HG02763 (cell line): ENCODE measurements around the gene KLF1.
"Not testable (repeated sequence)": the region's sequence is repeated elsewhere in the genome, so short reads cannot be mapped to it uniquely, and the experiment has no call there.

Source experiments
- ATAC-seq: cut with Tn5 transposase; IDR thresholded peaks from one replicate; pipeline ENCODE4 v1.9.1; 2021; ENCODE audit warnings: mild to moderate bottlenecking, moderate library complexity; ENCODE audit not compliant: unreplicated experiment

The KLF1 gene

DNA sequence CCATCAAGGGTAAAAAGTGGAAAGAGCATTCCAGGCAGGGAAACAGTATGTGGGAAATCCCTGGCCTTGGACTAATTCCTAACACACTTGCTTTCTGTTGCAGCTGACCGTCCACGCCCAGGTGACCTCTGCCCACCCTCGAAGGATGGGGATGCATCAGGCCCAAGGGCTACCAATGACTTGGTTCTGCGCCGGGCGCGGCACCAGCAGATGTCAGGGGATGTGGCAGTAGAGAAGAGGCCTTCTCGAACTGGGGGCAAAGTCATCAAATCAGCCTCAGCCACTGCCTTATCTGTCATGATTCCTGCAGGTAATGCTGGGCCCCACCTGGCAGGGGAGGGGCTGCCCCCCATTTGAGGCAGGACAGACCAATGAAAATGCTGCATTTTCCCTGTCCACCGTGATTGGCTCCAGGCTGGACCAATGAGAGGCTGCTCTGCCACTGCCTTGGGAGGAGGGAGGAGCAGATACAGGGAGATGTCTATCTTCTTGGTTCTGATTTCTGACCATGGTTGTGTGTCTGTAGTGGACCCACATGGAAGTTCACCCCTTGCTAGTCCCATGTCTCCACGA, 18.4 kb downstream of the KLF1 start:
- ATAC-seq = no peak

DNA sequence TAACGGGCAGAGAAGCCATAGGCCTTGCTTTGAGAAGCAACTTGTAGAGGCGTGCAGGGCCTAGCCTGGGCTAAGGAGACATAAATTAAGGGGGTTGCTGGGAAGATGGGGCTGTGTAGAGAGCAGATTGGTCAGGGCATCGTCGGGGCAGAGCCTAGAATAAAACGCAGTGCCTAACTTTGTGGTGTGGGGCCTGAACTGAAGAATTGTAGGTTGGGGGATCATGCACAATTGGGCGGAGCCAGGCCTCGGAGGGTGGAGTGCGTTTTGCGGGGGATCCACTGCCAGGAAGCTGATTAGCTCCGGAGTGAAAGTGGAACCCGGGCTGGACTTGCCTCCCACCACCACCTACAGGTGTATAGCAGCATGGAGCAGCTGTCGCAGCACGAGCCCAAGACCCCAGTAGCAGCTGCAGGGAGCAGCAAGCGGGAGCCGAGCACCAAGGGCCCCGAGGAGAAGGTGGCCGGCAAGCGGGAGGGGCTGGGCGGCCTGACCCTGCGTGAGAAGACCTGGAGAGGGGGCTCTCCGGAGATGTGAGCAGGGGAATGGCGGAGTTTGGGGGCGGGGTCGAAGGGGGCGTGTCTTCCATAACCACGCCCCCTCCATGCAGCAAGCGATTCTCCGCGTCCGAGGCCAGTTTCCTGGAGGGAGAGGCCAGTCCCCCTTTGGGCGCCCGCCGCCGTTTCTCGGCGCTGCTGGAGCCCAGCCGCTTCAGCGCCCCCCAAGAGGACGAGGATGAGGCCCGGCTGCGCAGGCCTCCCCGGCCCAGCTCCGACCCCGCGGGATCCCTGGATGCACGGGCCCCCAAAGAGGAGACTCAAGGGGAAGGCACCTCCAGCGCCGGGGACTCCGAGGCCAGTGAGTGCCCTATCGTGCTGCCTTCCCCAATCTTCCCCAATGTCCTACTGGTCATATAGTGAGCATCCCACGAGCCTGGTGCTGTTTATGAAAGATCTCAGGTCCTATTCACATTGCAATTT, 19.6 kb downstream of the KLF1 start:
- no peak for ATAC-seq

- ATAC-seq = no peak
These were observed 20.4 kb downstream of the KLF1 start for GRCh38 chr19:12866416-12867119.

DNA sequence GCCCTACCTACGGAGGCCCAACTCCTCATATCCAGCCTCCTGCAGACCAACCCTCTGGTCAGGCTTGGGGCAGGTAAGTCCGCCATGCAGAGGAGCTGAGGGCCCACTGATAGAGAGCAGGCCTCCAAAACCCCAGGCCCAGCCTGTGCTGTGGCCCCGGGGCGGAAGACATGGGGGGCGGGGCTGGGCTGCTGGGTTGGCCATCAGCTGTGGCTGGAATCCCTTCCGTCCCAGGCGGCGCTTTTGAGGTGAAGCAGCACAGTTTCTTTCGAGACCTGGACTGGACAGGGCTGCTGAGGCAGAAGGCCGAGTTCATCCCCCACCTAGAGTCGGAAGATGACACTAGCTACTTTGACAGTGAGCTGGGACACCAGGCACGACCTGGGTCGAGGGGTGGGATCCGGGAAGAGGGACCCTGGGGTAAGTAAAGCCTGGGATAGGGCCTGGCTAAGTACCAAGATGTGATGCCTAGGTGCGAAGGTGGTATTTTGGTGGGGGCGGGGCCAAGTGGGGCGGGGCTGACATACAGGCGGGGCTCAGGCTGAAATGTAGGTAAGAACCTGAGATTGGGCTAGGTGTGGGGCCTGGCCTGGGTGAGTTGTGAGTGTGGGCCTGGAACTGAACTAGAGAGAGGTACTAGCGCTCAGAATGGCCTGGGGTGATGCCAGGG, 21.1 kb downstream of the KLF1 start:
- no peak for ATAC-seq

DNA sequence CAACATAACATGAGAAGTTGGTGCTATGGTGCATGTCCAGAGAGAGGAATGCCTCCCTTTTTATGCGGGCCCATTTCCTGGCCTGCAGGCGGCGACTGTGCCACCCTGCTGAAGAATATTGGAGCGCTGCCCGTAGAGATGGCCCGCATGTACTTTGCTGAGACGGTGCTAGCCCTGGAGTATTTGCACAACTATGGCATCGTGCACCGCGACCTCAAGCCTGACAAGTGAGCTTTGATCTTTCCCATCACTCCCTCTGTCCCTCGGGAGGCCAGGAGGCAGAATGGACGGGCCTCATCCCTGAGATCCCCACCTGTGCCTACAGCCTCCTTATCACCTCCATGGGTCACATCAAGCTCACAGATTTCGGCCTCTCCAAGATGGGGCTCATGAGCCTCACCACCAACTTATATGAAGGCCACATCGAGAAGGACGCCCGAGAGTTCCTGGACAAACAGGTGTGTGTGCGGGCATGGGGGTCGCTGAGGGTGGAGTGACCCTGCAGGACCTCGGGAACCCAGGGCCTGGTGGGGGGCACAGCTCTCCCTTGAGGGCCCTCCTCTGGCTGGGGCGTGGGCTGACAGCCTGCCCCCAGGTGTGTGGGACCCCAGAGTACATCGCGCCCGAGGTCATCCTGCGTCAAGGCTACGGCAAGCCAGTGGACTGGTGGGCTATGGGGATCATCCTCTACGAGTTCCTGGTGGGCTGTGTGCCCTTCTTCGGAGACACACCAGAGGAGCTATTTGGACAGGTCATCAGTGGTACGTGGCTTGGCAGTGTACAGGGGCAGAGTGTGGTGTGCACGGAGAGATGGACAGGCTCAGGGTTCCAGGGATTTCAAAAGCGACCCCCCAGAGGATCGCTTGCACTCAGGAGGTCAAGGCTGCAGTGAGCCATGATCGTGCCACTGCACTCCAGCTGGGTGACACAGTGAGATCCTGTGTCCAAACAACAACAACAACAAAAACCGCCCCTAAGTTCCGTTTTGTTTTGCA, 22.0 kb downstream of the KLF1 start:
- no peak for ATAC-seq

DNA sequence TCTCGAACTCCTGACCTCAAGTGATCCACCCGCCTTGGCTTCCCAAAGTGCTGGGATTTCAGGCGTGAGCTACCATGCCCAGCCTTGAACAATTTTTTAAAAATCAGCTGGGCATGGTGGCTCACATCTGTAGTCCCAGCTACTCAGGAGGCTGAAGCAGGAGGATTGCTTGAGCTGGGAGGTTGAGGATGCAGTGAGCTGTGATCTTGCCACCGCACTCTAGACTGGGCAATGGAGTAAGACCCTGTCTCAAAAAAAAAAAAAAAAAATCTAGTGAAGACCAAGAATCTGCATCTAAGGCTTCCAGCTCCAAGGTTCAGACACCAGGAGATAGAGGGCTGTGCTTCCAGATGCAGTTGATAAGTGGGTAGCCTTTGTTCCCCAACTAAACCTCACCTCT, 22.9 kb downstream of the KLF1 start:
- no peak for ATAC-seq

DNA sequence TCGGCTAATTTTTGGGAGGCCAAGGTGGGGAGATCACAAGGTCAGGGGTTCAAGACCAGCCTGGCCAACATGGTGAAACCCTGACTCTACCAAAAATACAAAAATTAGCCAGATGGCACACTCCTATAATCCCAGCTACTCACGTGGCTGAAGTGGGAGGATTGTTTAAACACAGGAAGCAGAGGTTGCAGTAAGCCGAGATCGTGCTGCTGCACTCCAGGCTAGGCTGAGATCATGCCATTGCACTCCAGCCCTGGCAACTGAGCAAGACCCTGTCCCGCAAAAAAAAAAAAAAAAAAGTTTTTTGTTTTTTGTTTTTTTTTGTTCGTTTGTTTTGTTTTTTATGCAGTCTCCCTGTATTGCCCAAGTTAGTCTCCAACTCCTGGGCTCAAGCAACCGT, 27.5 kb downstream of the KLF1 start:
- no peak for ATAC-seq

GRCh38 chr19:12858041-12858928, 28.7 kb downstream of the KLF1 start:
- ATAC-seq = no peak

DNA sequence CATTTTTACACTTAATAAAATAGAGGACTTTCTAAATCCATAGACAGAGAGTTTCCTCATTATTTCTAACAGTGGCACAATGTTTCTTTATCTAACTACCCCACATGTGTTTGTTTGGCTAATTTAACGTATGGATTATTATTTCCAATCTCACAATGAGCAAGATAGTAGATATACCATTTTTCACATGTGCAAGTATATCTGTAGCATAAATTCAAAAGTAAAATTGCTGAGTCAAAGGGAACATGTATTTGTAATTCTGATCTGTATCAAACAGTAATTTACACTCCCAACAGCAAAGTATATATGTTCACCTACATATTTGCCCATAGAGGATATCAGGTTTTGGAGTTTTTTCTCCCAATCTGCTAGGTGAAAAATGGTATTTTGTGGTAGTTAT, 30.3 kb downstream of the KLF1 start:
- no peak for ATAC-seq

GRCh38 chr19:12847159-12848139, 39.6 kb downstream of the KLF1 start:
- peak; percentile 61 for ATAC-seq

DNA sequence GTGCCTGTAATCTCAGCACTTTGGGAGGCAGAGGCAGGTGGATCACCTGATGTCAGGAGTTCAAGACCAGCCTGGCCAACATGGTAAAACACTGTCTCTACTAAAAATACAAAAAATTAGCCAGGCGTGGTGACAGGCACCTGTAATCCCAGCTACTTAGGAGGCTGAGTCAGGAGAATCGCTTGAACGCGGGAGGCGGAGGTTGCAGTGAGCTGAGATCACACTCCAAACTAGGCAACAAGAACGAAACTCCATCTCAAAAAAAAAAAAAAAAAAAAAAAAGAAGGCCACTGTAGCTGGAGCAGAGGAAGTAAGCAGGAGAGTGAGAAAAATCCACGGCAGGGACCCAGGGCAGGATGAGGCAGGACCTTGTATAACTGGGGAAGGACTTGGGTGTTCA, 40.4 kb downstream of the KLF1 start:
- not testable (repeated sequence) for ATAC-seq

- no peak for ATAC-seq
These were observed 42.8 kb downstream of the KLF1 start for GRCh38 chr19:12843999-12844732.

GRCh38 chr19:12843328-12843727, 43.7 kb downstream of the KLF1 start:
- ATAC-seq = no peak

DNA sequence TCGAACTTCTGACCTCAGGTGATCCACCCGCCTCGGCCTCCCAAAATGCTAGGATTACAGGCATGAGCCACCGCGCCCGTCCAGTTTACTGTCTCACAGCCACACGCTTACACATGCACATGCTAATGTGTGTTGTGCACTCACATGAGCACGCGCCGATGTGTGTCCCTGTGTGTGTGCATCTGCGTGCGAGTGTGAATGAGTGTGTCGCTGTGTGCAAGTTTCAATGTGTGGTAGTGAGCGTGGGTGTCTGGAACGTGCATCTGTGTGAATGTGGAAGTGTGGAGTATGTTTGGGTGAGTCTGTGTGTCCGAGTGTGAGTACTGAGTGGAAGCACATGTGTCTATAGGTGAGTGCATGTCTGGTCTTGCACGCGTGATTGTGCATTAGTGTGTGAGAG, 44.5 kb downstream of the KLF1 start:
- no peak for ATAC-seq

- ATAC-seq = no peak
These were observed 45.9 kb downstream of the KLF1 start for GRCh38 chr19:12841094-12841493.

DNA sequence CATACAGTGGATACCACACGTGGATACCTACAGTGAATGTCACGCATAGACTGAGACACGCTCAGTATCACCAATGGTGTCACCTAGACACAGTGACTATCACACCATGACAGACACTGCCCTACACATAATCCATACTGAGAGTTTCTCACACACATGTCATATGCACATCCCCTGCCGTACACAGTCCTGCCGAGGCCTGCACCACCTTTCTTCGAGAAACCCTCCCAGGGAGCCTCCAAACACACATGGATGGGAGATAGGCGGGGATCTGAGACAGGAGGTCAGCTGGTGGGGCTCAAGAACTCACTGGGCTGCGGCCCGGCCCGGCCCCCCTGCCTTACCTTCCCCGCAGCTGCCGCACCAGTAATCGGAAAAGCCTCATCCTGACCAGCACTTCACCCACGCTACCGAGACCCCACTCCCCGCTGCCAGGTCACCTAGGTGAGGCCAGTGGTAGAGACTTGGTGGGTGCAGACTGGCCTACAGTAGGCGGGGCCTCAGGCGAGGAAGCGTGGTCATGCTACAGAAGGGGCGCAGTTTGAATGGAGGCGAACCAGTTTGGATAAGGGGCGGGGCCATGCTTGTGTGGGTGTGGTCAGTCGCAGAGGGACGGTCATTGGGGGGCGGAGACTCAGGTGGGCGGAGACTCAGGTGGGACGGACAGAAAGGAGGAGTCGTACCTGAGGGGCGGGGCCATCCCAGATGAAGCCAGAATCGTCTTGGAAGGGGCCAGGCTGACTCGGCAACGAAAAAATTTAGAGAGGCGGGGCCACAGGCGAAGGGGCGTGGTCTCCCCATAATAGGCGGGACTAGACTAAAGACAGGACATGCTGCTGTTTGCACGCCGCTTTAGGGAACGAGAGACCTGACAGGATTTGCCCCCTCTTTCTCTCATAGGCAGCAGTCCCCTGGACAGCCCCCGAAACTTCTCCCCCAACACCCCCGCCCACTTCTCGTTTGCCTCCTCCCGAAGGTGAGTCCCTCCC, 46.6 kb downstream of the KLF1 start:
- ATAC-seq = no peak
